Caki2 (cell line): Measurements from ENCODE around the gene KCNH6. TPM values are rescaled to one million over a fixed set of nuclear protein-coding genes. Genes with fewer than 3 reads are reported as not detected.

Experiments used
- DNase-seq: peaks from one replicate; pipeline ENCODE4 v3.0.0-alpha.2; 2015; ENCODE audit warnings: low read depth
- in situ Hi-C: cut with HindIII; loops from 2 replicates; pipeline ENCODE4 v1.10.0; 2016; ENCODE audit warnings: low sequenced_read_pairs, low pct_unique_long_range_greater_than_20kb, mixed read lengths
- total RNA-seq: library from RNA; depleted of rRNA; stranded (reverse); fragments of >200 nt; shearing (Covaris generic); gene quantifications from 2 replicates; pipeline ENCODE4 v1.2.3, GENCODE V29; 2014; ENCODE audit warnings: low replicate concordance

The KCNH6 gene
- total RNA-seq, 1 experiment from 2014 or later, result not detected

GRCh38 chr17:63524051-63524450 is 893 bp downstream of the KCNH6 start:
- no peak for DNase-seq
- in situ Hi-C loops, result no loop called here

- in situ Hi-C loops, result no loop called here
- no peak for DNase-seq
Measured at GRCh38 chr17:63525190-63525946, 2.2 kb downstream of the KCNH6 start.

GRCh38 chr17:63526861-63527260 is 3.7 kb downstream of the KCNH6 start:
- in situ Hi-C loops, result no loop called here

GRCh38 chr17:63528183-63528582 is 5.0 kb downstream of the KCNH6 start:
- in situ Hi-C loops, result no loop called here
- DNase-seq, result no peak

More at GRCh38 chr17:63526861-63527260, 3.7 kb downstream of the KCNH6 start:
- no peak for DNase-seq

GRCh38 chr17:63529711-63530556 is 6.8 kb downstream of the KCNH6 start:
- DNase-seq, result no peak
- in situ Hi-C loops, result no loop called here

GRCh38 chr17:63530557-63531021 is 7.4 kb downstream of the KCNH6 start:
- DNase-seq, result no peak
- in situ Hi-C loops, result no loop called here

- in situ Hi-C loops, result no loop called here
- DNase-seq, result no peak
Measured at GRCh38 chr17:63531022-63531965, 8.1 kb downstream of the KCNH6 start.

- no peak for DNase-seq
- in situ Hi-C loops, result no loop called here
Measured at GRCh38 chr17:63533433-63534077, 10.4 kb downstream of the KCNH6 start.

GRCh38 chr17:63534078-63534570 is 11.0 kb downstream of the KCNH6 start:
- in situ Hi-C loops, result no loop called here
- no peak for DNase-seq

- no peak for DNase-seq
- in situ Hi-C loops, result no loop called here
Measured at GRCh38 chr17:63534816-63535455, 11.8 kb downstream of the KCNH6 start.

- in situ Hi-C loops, result no loop called here
- DNase-seq, result no peak
Measured at GRCh38 chr17:63535640-63536039, 12.5 kb downstream of the KCNH6 start.

GRCh38 chr17:63537001-63537400 is 13.8 kb downstream of the KCNH6 start:
- no peak for DNase-seq
- in situ Hi-C loops, result no loop called here

GRCh38 chr17:63537991-63538692 is 15.0 kb downstream of the KCNH6 start:
- DNase-seq, result no peak
- in situ Hi-C loops, result no loop called here

- DNase-seq, result no peak
- in situ Hi-C loops, result no loop called here
Measured at GRCh38 chr17:63538693-63539595, 15.8 kb downstream of the KCNH6 start.

GRCh38 chr17:63540590-63540989 is 17.4 kb downstream of the KCNH6 start:
- in situ Hi-C loops, result no loop called here
- DNase-seq, result no peak

- in situ Hi-C loops, result no loop called here
Measured at GRCh38 chr17:63542218-63542545, 19.0 kb downstream of the KCNH6 start.

More at GRCh38 chr17:63542218-63542545, 19.0 kb downstream of the KCNH6 start:
- DNase-seq, result no peak
